A673 (cell line): ENCODE measurements around the gene CER1. TPM values are rescaled to one million over a fixed set of nuclear protein-coding genes. Genes with fewer than 3 reads are reported as not detected.
A peak's percentile ranks its signal among the peaks of the same experiment; 100 is the strongest.

ENCODE experiments used
- BruUV-seq: library from RNA; stranded (reverse); fragments of 400-500 nt; replicated peaks from 2 replicates; lab custom pipeline; 2021; lab: Mats Ljungman, UMichigan
- CTCF ChIA-PET: fragments of 300-600 bp; sonication (Branson Sonifier 250); formaldehyde crosslinking; loops from one replicate; lab custom pipeline; 2022; ENCODE audit warnings: antibody characterized with exemption; lab: Charles Lee
- POLR2A ChIA-PET: fragments of 300-600 bp; sonication (Branson Sonifier 250); formaldehyde crosslinking; loops from one replicate; lab custom pipeline; 2022; ENCODE audit warnings: antibody characterized with exemption; ENCODE audit not compliant: low non-redundant PET; lab: Charles Lee
- DNase-seq: peaks from one replicate; pipeline ENCODE4 v3.0.0-alpha.2; 2015; ENCODE audit warnings: low spot score
- H3K27ac ChIP-seq: fragments of 200-600 bp; sonication (generic); 2 replicates; pipeline ENCODE4 v1.5.1; 2016; ENCODE audit warnings: mixed run types, low read depth, mild to moderate bottlenecking, mixed read lengths, antibody characterized with exemption, low read length; ENCODE audit not compliant: poor library complexity, severe bottlenecking
- H3K27me3 ChIP-seq: fragments of 200-600 bp; sonication (generic); replicated peaks from 2 replicates; pipeline ENCODE4 v1.6.1; 2017; ENCODE audit warnings: mixed run types, low read depth, mild to moderate bottlenecking, mixed read lengths, antibody characterized with exemption, low read length; ENCODE audit not compliant: insufficient read depth, poor library complexity
- H3K36me3 ChIP-seq: fragments of 200-600 bp; sonication (generic); 2 replicates; pipeline ENCODE4 v1.6.1; 2016; ENCODE audit warnings: mixed run types, mild to moderate bottlenecking, mixed read lengths, antibody characterized with exemption, low read length; ENCODE audit not compliant: insufficient read depth, poor library complexity, severe bottlenecking
- H3K4me1 ChIP-seq: fragments of 200-600 bp; sonication (generic); 2 replicates; pipeline ENCODE4 v1.6.1; 2017; ENCODE audit warnings: mixed run types, mild to moderate bottlenecking, mixed read lengths, antibody characterized with exemption, low read length; ENCODE audit not compliant: insufficient read depth, poor library complexity, severe bottlenecking
- H3K4me3 ChIP-seq: fragments of 200-600 bp; sonication (generic); 2 replicates; pipeline ENCODE4 v1.5.1; 2016; ENCODE audit warnings: low read depth, mixed run types, mild to moderate bottlenecking, mixed read lengths, low read length; ENCODE audit not compliant: poor library complexity, severe bottlenecking
- H3K9me3 ChIP-seq: fragments of 200-600 bp; sonication (generic); 2 replicates; pipeline ENCODE4 v1.6.1; 2016; ENCODE audit warnings: mixed run types, low read depth, mild to moderate bottlenecking, mixed read lengths, antibody characterized with exemption, low read length; ENCODE audit not compliant: poor library complexity, severe bottlenecking
- CTCF ChIP-seq: fragments of 300-800, 200-600 bp; sonication (generic); conservative IDR thresholded peaks from 2 replicates; pipeline ENCODE4 v1.5.1; 2017; ENCODE audit warnings: low read depth, mild to moderate bottlenecking, antibody characterized with exemption, low read length, moderate library complexity, mixed read lengths
- EZH2 ChIP-seq: fragments of 200-600 bp; sonication (generic); IDR thresholded peaks from 2 replicates; pipeline ENCODE4 v1.6.1; 2017; ENCODE audit warnings: borderline replicate concordance, low read depth, mild to moderate bottlenecking, mixed read lengths, antibody characterized with exemption, low read length; ENCODE audit not compliant: poor library complexity, severe bottlenecking
- intact Hi-C: fragments of 100-400 bp; cut with micrococcal nuclease; formaldehyde crosslinking; loops from one replicate; pipeline ENCODE4 v1.10.0; 2022; ENCODE audit not compliant: unreplicated experiment
- total RNA-seq: library from RNA; stranded (reverse); gene quantifications from 2 replicates; pipeline ENCODE4 v1.2.3, GENCODE V29; 2021

Gene CER1
- total RNA-seq, 1 experiment from 2014 or later = 28.8 TPM

- BruUV-seq = no TSS peak
- no peaks in the 10 kb centered on the region for H3K27me3 ChIP-seq
- H3K27ac ChIP-seq = no peak overlapping the region
- POLR2A ChIA-PET = no interaction called here
- DNase-seq = peak; percentile 75
- intact Hi-C loops = loop anchor here (2.0 to 5.0 kb wide), 5 partner anchors 50 to 1341 kb away; no protein-coding TSS in a partner anchor
- peaks cover 17% of the 10 kb centered on the region for H3K4me1 ChIP-seq
- TF ChIP-seq EZH2 = no peak
- peak; percentile 62 for TF ChIP-seq CTCF
- no peaks in the 10 kb centered on the region for H3K9me3 ChIP-seq
- CTCF ChIA-PET = interaction anchor here (0.7 to 0.9 kb wide), 2 partner anchors 335 to 366 kb away, joined by 3 read pairs; no protein-coding TSS in a partner anchor
- H3K4me3 ChIP-seq = no peak overlapping the region
- H3K36me3 ChIP-seq = no peaks in the 10 kb centered on the region
Observed at GRCh38 chr9:14768405-14769229, 46.1 kb upstream of the CER1 start.

- no TSS peak for BruUV-seq
- CTCF ChIA-PET = interaction anchor here (1.3 kb wide), 1 partner anchor 301 kb away, joined by 3 read pairs; no protein-coding TSS in a partner anchor
- POLR2A ChIA-PET = no interaction called here
- Histone ChIP-seq H3K9me3 (no peaks in the 10 kb centered on the region), H3K27me3 (no peaks in the 10 kb centered on the region), H3K27ac (no peak overlapping the region), H3K4me1 (peaks cover 17% of the 10 kb centered on the region), H3K36me3 (no peaks in the 10 kb centered on the region), H3K4me3 (no peak overlapping the region)
- intact Hi-C loops = loop anchor here (5.0 kb wide), 2 partner anchors 104 to 1339 kb away; no protein-coding TSS in a partner anchor
- TF ChIP-seq CTCF = no peak
- TF ChIP-seq EZH2 = no peak
- no peak for DNase-seq
Observed at GRCh38 chr9:14766299-14766698, 43.8 kb upstream of the CER1 start.

- ChIA-PET POLR2A (no interaction called here), CTCF (no interaction called here)
- TF ChIP-seq EZH2 = no peak
- no peak for TF ChIP-seq CTCF
- no peak overlapping the region for H3K27ac ChIP-seq
- H3K36me3 ChIP-seq = no peaks in the 10 kb centered on the region
- DNase-seq = no peak
- no peak overlapping the region for H3K4me3 ChIP-seq
- BruUV-seq = no TSS peak
- no peaks in the 10 kb centered on the region for H3K9me3 ChIP-seq
- intact Hi-C loops = no loop called here
- no peaks in the 10 kb centered on the region for H3K27me3 ChIP-seq
- H3K4me1 ChIP-seq = no peaks in the 10 kb centered on the region
Observed at GRCh38 chr9:14761584-14761983, 39.1 kb upstream of the CER1 start.
